NB4 (cell line): ENCODE measurements around the gene ZNF598.
"Not testable (repeated sequence)": the region's sequence is repeated elsewhere in the genome, so short reads cannot be mapped to it uniquely, and the experiment has no call there.

Experiments
- DNase-seq: peaks from one replicate; pipeline ENCODE4 v3.0.0; 2010; ENCODE audit warnings: low read depth
- H3K4me3 ChIP-seq: one replicate; pipeline ENCODE4 v1.5.1; 2011; ENCODE audit warnings: mild to moderate bottlenecking, low read depth, low read length, moderate library complexity
- CTCF ChIP-seq: IDR thresholded peaks from one replicate; pipeline ENCODE4 v1.5.1; 2012; ENCODE audit warnings: low read depth, low read length
- MAX ChIP-seq: IDR thresholded peaks from 2 replicates; pipeline ENCODE4 v1.6.1; 2011; ENCODE audit warnings: low read depth, low read length
- MYC ChIP-seq: IDR thresholded peaks from 2 replicates; pipeline ENCODE4 v1.6.1; 2011; ENCODE audit warnings: low read depth, low read length
- POLR2A ChIP-seq: IDR thresholded peaks from 2 replicates; pipeline ENCODE4 v1.6.1; 2011; ENCODE audit warnings: mild to moderate bottlenecking; ENCODE audit not compliant: insufficient read length; ENCODE audit errors: extremely low read depth

ZNF598 gene

GRCh38 chr16:1964506-1965395 lies 44.9 kb downstream of the ZNF598 start, which contains the start of gene RPS2:
Gene RPS2, minus strand, starts transcription at chr16:1964826. Its CDS starts 201 bp downstream, at chr16:1964625.
- TF ChIP-seq MAX (peak; percentile 88), CTCF (no peak), MYC (peak; percentile 95), POLR2A (peak; percentile 99)
- peak; percentile 98 for DNase-seq

GRCh38 chr16:1963806-1964505 lies 45.7 kb downstream of the ZNF598 start:
- peak overlapping the region; percentile 97 for H3K4me3 ChIP-seq
- TF ChIP-seq MYC (no peak), MAX (no peak), CTCF (no peak)
- DNase-seq = no peak

More at GRCh38 chr16:1964506-1965395, 44.9 kb downstream of the ZNF598 start, which contains the start of gene RPS2:
- peak within 1 kb of the TSS; percentile 97 for H3K4me3 ChIP-seq

GRCh38 chr16:1962161-1963153 lies 47.2 kb downstream of the ZNF598 start:
- peak overlapping the region; percentile 97 for H3K4me3 ChIP-seq
- DNase-seq = not testable (repeated sequence)

GRCh38 chr16:1961651-1962067 lies 48.0 kb downstream of the ZNF598 start:
- H3K4me3 ChIP-seq = peak overlapping the region; percentile 97
- DNase-seq = peak; percentile 73
- TF ChIP-seq CTCF (no peak), MAX (no peak), POLR2A (peak; percentile 17), MYC (no peak)

- peak; percentile 87 for DNase-seq
- H3K4me3 ChIP-seq = peak overlapping the region; percentile 77
- no peak for TF ChIP-seq POLR2A
- TF ChIP-seq MYC = no peak; the same call in 1 of the 2 replicates
- TF ChIP-seq CTCF = no peak
- TF ChIP-seq MAX = no peak
Observed at GRCh38 chr16:1960665-1961630, 48.7 kb downstream of the ZNF598 start.
